DND-41 (cell line): ENCODE data around the gene ACSL4.

Experiments used
- EZH2 ChIP-seq: IDR thresholded peaks from 3 replicates; pipeline ENCODE4 v1.6.1; 2012; ENCODE audit warnings: borderline replicate concordance, low read depth, mild to moderate bottlenecking, moderate library complexity, low read length, inconsistent platforms; ENCODE audit not compliant: severe bottlenecking
- TF ChIP-seq, protein P1 (sequence below): IDR thresholded peaks from 2 replicates; pipeline ENCODE4 v1.5.1; 2012; ENCODE audit warnings: borderline replicate concordance, low read length, moderate library complexity, mild to moderate bottlenecking; ENCODE audit not compliant: poor library complexity, severe bottlenecking; ENCODE audit errors: extremely low read depth

DNA sequence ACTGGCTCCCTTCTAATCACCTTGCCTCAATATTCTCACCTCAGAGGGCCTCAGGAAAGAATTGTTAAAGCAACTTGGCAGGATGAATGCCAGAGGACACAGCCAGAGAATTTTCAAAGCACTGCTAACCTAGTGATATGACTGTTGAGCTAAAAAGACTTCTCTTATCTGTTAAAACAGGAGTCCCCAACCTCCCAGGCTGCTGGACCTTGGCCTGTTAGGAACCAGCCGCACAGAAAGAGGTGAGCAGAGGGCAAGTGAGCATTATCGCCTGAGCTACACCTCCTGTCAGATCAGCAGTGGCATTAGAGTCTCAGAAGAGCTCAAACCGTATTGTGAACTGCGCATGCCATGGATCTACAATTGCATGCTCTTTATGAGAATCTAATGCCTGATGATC is 106.4 kb downstream of the ACSL4 start:
- TF ChIP-seq, protein P1, sequence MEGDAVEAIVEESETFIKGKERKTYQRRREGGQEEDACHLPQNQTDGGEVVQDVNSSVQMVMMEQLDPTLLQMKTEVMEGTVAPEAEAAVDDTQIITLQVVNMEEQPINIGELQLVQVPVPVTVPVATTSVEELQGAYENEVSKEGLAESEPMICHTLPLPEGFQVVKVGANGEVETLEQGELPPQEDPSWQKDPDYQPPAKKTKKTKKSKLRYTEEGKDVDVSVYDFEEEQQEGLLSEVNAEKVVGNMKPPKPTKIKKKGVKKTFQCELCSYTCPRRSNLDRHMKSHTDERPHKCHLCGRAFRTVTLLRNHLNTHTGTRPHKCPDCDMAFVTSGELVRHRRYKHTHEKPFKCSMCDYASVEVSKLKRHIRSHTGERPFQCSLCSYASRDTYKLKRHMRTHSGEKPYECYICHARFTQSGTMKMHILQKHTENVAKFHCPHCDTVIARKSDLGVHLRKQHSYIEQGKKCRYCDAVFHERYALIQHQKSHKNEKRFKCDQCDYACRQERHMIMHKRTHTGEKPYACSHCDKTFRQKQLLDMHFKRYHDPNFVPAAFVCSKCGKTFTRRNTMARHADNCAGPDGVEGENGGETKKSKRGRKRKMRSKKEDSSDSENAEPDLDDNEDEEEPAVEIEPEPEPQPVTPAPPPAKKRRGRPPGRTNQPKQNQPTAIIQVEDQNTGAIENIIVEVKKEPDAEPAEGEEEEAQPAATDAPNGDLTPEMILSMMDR: no peak
- TF ChIP-seq EZH2: no peak
